Fibroblast of mammary gland (primary cell): Measurements from ENCODE around the gene PCK2.
"Not testable (repeated sequence)": the region's sequence is repeated elsewhere in the genome, so short reads cannot be mapped to it uniquely, and the experiment has no call there.

Experiments used
- DNase-seq: peaks from one replicate; pipeline ENCODE4 v3.0.0-alpha.2; 2010; ENCODE audit warnings: low read depth
- H3K4me3 ChIP-seq: 2 replicates; pipeline ENCODE4 v1.5.1; 2011; ENCODE audit warnings: low read depth, mild to moderate bottlenecking, low read length, moderate library complexity; ENCODE audit not compliant: control insufficient read depth
- CTCF ChIP-seq: conservative IDR thresholded peaks from 2 replicates; pipeline ENCODE4 v1.5.1; 2011; ENCODE audit warnings: low read depth, low read length, inconsistent platforms; ENCODE audit not compliant: control insufficient read depth, insufficient read depth

PCK2 gene

DNA sequence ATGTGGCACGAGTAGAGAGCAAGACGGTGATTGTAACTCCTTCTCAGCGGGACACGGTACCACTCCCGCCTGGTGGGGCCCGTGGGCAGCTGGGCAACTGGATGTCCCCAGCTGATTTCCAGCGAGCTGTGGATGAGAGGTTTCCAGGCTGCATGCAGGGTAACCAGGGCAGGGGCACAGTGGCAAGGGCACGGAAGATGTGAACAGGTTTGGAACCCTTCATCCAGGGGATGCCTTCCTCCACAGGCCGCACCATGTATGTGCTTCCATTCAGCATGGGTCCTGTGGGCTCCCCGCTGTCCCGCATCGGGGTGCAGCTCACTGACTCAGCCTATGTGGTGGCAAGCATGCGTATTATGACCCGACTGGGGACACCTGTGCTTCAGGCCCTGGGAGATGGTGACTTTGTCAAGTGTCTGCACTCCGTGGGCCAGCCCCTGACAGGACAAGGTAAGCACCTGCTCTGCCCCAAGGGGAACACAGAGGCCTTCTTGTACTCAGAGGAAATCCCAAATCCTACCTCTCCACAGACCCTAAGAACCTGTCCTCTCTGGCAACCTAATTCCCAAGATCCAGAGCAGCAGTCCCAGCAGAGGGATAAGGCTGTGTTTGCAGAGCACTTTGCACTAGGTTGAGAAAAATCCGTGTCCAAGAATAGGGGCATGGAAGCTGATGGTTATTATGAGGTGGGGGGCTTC, 4.3 kb downstream of the PCK2 start:
- no peak overlapping the region for H3K4me3 ChIP-seq
- TF ChIP-seq CTCF: no peak
- DNase-seq: no peak

DNA sequence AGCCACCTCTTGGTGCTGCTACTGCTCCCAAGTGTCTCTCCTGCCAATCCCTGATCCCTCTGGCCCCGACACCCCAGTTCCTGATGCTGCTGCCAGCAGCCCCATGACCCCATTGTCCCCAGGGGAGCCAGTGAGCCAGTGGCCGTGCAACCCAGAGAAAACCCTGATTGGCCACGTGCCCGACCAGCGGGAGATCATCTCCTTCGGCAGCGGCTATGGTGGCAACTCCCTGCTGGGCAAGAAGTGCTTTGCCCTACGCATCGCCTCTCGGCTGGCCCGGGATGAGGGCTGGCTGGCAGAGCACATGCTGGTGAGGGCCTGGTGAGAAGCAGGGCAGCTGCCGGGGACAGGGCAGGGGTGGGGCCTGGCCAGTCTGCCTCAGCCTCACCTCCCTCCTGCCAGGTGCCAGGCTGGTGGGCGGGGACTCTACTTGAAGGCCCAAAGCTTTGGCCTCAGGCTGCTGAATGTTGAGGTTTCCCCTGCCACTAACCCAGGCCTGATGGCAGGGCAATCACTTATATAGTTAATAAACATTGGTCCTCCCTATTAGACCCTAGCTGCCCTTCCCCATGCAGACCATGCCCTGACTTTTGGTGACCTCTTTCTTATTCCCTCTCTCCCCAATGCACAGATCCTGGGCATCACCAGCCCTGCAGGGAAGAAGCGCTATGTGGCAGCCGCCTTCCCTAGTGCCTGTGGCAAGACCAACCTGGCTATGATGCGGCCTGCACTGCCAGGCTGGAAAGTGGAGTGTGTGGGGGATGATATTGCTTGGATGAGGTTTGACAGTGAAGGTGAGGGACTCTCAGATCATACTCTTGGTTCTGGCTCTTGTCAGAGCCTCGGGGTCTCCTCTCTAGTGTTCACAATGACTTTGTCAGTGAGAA, 5.1 kb downstream of the PCK2 start:
- H3K4me3 ChIP-seq: no peak overlapping the region
- no peak for DNase-seq
- TF ChIP-seq CTCF: no peak

DNA sequence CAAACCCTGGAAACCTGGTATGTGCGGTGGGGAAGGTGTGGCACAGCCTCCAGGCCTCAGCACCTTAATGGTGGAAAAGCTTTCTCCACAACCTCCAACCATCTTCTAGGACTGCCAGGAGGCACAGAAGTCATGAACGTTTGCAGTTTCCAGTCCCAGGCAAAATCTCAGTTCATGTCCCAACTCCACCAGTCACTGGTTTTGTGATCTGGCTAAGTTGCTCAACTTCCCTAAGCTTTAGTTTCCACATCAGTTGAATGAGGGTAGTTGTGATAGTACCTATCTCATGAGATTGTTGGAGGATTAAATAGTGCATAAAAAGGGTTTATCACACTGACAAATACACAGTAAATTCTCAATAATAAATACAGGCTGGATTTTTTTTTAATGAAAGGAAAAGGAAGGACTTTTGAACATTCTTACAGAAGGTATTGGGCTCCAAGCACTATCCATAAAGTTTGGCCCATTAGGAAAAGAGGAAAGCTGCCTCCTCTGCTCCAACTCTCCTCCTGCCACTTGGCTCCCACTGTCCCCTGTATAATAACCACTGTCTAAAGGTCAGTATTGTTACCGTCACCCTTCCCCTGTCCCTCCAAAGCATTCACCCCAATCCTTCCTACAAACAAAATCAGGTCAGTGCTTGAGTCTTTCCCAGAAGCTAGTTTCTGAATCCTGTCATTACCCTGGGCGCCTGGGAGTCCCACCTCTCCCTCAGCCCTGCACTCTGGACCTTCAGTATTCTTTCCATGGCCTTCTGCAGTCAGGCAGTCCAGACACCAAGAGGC, 6.3 kb downstream of the PCK2 start:
- TF ChIP-seq CTCF: no peak
- no peak overlapping the region for H3K4me3 ChIP-seq
- no peak for DNase-seq

GRCh38 chr14:24100982-24101494, 6.9 kb downstream of the PCK2 start:
- no peak for DNase-seq
- no peak overlapping the region for H3K4me3 ChIP-seq
- TF ChIP-seq CTCF: no peak

DNA sequence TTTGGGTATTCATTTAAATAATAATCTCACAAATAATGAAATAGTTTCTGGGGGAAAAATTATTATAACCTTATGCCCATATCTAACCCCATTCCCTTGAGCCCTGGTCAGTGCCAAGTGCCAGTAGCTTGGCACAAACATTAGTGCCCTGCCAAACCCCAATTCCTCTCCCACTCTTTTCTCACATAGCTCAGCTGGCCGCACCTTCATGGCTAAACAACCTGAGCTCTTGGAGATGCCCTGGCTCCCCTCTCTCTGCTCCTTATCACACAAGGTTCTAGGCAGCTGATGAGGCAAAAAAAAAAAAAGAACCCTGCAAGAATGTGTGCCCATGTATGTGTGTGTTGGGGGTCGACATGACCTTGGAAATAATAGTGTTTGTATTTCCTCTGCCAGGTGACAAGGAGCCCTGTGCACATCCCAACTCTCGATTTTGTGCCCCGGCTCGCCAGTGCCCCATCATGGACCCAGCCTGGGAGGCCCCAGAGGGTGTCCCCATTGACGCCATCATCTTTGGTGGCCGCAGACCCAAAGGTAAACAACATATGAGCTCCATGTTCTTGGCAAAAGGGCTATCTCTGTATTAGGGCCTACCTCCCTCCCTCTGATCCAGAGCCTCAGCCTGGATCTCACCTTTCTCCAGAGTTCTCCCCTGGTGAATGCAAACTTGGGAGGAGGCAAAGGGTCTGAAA, 8.4 kb downstream of the PCK2 start:
- no peak for TF ChIP-seq CTCF
- no peak overlapping the region for H3K4me3 ChIP-seq
- DNase-seq: no peak

DNA sequence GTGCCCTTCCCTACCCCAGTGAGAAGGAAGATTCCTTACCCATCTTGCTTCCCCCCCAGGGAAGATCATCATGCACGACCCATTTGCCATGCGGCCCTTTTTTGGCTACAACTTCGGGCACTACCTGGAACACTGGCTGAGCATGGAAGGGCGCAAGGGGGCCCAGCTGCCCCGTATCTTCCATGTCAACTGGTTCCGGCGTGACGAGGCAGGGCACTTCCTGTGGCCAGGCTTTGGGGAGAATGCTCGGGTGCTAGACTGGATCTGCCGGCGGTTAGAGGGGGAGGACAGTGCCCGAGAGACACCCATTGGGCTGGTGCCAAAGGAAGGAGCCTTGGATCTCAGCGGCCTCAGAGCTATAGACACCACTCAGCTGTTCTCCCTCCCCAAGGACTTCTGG, 9.3 kb downstream of the PCK2 start:
- TF ChIP-seq CTCF: no peak
- no peak overlapping the region for H3K4me3 ChIP-seq

DNA sequence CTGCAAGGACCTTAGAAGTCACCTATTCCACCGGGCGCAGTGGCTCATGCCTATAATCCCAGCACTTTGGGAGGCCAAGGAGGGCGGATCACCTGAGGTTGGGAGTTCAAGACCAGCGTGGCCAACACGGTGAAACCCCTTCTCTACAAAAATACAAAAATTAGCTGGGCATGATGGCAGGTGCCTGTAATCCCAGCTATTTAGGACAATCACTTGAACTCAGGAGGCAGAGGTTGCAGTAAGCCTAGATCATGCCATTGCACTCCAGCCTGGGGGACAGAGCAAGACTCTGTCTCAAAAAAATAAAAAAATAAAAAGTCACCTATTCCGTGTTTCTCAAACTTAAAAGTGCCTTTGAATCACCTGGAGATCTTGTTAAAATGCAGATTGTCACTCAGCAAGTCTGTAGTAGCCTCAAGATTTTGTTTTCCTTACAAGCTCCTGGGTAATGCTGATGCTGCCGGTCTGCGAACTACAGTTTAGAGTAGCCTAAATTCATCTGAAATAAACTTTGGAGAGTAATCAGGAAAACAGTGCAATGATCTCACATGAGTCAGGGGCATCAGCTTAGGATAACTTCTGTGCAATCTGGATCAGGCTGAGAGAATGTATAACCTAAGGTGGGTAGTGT, 11.6 kb downstream of the PCK2 start:
- DNase-seq, H3K4me3 ChIP-seq: not testable (repeated sequence)

More for the DNA sequence above, 9.3 kb downstream of the PCK2 start:
- no peak for DNase-seq
